22Rv1 (cell line): ENCODE data around the gene MED25.

ENCODE experiments used
- ZFX ChIP-seq: fragments of 450-650 bp; IDR thresholded peaks from 2 replicates; pipeline ENCODE4 v1.6.1; 2017; ENCODE audit warnings: antibody characterized with exemption, borderline replicate concordance
- TF ChIP-seq, protein P1 (sequence below): fragments of 450-650 bp; IDR thresholded peaks from 2 replicates; pipeline ENCODE4 v1.5.1; 2017; ENCODE audit warnings: mild to moderate bottlenecking

GRCh38 chr19:49795615-49796014 lies 22.5 kb upstream of the MED25 start:
- TF ChIP-seq, protein P1, sequence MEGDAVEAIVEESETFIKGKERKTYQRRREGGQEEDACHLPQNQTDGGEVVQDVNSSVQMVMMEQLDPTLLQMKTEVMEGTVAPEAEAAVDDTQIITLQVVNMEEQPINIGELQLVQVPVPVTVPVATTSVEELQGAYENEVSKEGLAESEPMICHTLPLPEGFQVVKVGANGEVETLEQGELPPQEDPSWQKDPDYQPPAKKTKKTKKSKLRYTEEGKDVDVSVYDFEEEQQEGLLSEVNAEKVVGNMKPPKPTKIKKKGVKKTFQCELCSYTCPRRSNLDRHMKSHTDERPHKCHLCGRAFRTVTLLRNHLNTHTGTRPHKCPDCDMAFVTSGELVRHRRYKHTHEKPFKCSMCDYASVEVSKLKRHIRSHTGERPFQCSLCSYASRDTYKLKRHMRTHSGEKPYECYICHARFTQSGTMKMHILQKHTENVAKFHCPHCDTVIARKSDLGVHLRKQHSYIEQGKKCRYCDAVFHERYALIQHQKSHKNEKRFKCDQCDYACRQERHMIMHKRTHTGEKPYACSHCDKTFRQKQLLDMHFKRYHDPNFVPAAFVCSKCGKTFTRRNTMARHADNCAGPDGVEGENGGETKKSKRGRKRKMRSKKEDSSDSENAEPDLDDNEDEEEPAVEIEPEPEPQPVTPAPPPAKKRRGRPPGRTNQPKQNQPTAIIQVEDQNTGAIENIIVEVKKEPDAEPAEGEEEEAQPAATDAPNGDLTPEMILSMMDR, result no peak
- TF ChIP-seq ZFX, result no peak
